Measurements from ENCODE around the gene PLCL1. TPM values are rescaled to one million over a fixed set of nuclear protein-coding genes. Genes with fewer than 3 reads are reported as not detected.

The PLCL1 gene
- total RNA-seq, 1 experiment from 2014 or later: 1.6 TPM

GRCh38 chr2:198004921-198005829, 200.8 kb downstream of the PLCL1 start:
- DNase-seq: no peak
- Histone ChIP-seq H3K36me3 (ENCODE audit: control insufficient read depth, insufficient read depth, low read length) (no peaks in the 10 kb centered on the region), H3K9me3 (no peaks in the 10 kb centered on the region), H3K4me1 (no peaks in the 10 kb centered on the region), H3K27me3 (replicated peaks; ENCODE audit: control insufficient read depth, insufficient read depth, low read length) (no peaks in the 10 kb centered on the region), H3K4me3 (ENCODE audit: low read depth, low read length) (no peak overlapping the region)
- Mint-ChIP-seq H3K9me3 (ENCODE audit: unreplicated experiment) (no peaks in the 10 kb centered on the region), H3K27ac (ENCODE audit: unreplicated experiment) (no peak overlapping the region), H3K4me1 (ENCODE audit: low read depth, unreplicated experiment) (no peaks in the 10 kb centered on the region), H3K27me3 (ENCODE audit: insufficient read depth, unreplicated experiment) (no peaks in the 10 kb centered on the region), H3K4me3 (ENCODE audit: unreplicated experiment) (no peak overlapping the region), H3K36me3 (ENCODE audit: insufficient read depth, unreplicated experiment) (no peaks in the 10 kb centered on the region)
- BruUV-seq (replicated peaks): no TSS peak
- no peak for TF ChIP-seq CTCF (IDR thresholded peaks at IDR 0.05; ENCODE audit: insufficient read depth in 1 of 2, low read depth in 1 of 2, low read length in 1 of 2, severe bottlenecking in 1 of 2, unreplicated experiment in 1 of 2)
- ChIA-PET POLR2A (no interaction called here), CTCF (no interaction called here)
- intact Hi-C loops (cut with micrococcal nuclease; ENCODE audit: unreplicated experiment): no loop called here

GRCh38 chr2:198006733-198007132, 202.3 kb downstream of the PLCL1 start:
- H3K4me1 Mint-ChIP-seq (ENCODE audit: low read depth, unreplicated experiment): no peaks in the 10 kb centered on the region
- ChIA-PET POLR2A (no interaction called here), CTCF (no interaction called here)
- Histone ChIP-seq H3K36me3 (ENCODE audit: control insufficient read depth, insufficient read depth, low read length) (no peaks in the 10 kb centered on the region), H3K4me3 (ENCODE audit: low read depth, low read length) (no peak overlapping the region), H3K4me1 (no peaks in the 10 kb centered on the region), H3K9me3 (no peaks in the 10 kb centered on the region), H3K27me3 (replicated peaks; ENCODE audit: control insufficient read depth, insufficient read depth, low read length) (no peaks in the 10 kb centered on the region)
- no peaks in the 10 kb centered on the region for H3K9me3 Mint-ChIP-seq (ENCODE audit: unreplicated experiment)
- no peaks in the 10 kb centered on the region for H3K36me3 Mint-ChIP-seq (ENCODE audit: insufficient read depth, unreplicated experiment)
- no peaks in the 10 kb centered on the region for H3K27me3 Mint-ChIP-seq (ENCODE audit: insufficient read depth, unreplicated experiment)
- no TSS peak for BruUV-seq (replicated peaks)
- no peak overlapping the region for H3K4me3 Mint-ChIP-seq (ENCODE audit: unreplicated experiment)
- TF ChIP-seq CTCF (IDR thresholded peaks at IDR 0.05; ENCODE audit: insufficient read depth in 1 of 2, low read depth in 1 of 2, low read length in 1 of 2, severe bottlenecking in 1 of 2, unreplicated experiment in 1 of 2): no peak
- no peak for DNase-seq
- no peak overlapping the region for H3K27ac Mint-ChIP-seq (ENCODE audit: unreplicated experiment)
- intact Hi-C loops (cut with micrococcal nuclease; ENCODE audit: unreplicated experiment): no loop called here

- Histone ChIP-seq H3K36me3 (ENCODE audit: control insufficient read depth, insufficient read depth, low read length) (no peaks in the 10 kb centered on the region), H3K4me3 (ENCODE audit: low read depth, low read length) (no peak overlapping the region), H3K27me3 (replicated peaks; ENCODE audit: control insufficient read depth, insufficient read depth, low read length) (no peaks in the 10 kb centered on the region), H3K4me1 (no peaks in the 10 kb centered on the region), H3K9me3 (no peaks in the 10 kb centered on the region; the same call in 1 of the 2 replicates)
- no peak for DNase-seq
- no TSS peak for BruUV-seq (replicated peaks)
- H3K27me3 Mint-ChIP-seq (ENCODE audit: insufficient read depth, unreplicated experiment): no peaks in the 10 kb centered on the region
- CTCF ChIA-PET: no interaction called here
- intact Hi-C loops (cut with micrococcal nuclease; ENCODE audit: unreplicated experiment): no loop called here
- no peaks in the 10 kb centered on the region for H3K9me3 Mint-ChIP-seq (ENCODE audit: unreplicated experiment)
- H3K4me3 Mint-ChIP-seq (ENCODE audit: unreplicated experiment): no peak overlapping the region
- TF ChIP-seq CTCF (IDR thresholded peaks at IDR 0.05; ENCODE audit: insufficient read depth in 1 of 2, low read depth in 1 of 2, low read length in 1 of 2, severe bottlenecking in 1 of 2, unreplicated experiment in 1 of 2): no peak
- POLR2A ChIA-PET: no interaction called here
- no peaks in the 10 kb centered on the region for H3K36me3 Mint-ChIP-seq (ENCODE audit: insufficient read depth, unreplicated experiment)
- H3K4me1 Mint-ChIP-seq (ENCODE audit: low read depth, unreplicated experiment): no peaks in the 10 kb centered on the region
- H3K27ac Mint-ChIP-seq (ENCODE audit: unreplicated experiment): no peak overlapping the region
Measured at GRCh38 chr2:198008230-198008629, 203.8 kb downstream of the PLCL1 start.
